B cell (primary cell): ENCODE data around the gene PRKAG2. TPM values are rescaled to one million over a fixed set of nuclear protein-coding genes. Genes with fewer than 3 reads are reported as not detected.

Source experiments
- ATAC-seq: fragments of 200-7000 bp; cut with Tn5 transposase; one replicate; pipeline ENCODE4 v1.10.0; 2021; ENCODE audit warnings: low read depth, mild to moderate bottlenecking, moderate number of reproducible peaks, moderate library complexity
- CTCF ChIA-PET: fragments of 350-600 bp; sonication (Branson Sonifier 250); formaldehyde crosslinking; loops from one replicate; lab custom pipeline; 2021; ENCODE audit warnings: antibody characterized with exemption, inconsistent platforms; lab: Charles Lee
- POLR2A ChIA-PET: fragments of 350-600 bp; sonication (Branson Sonifier 250); formaldehyde crosslinking; loops from one replicate; lab custom pipeline; 2021; ENCODE audit warnings: antibody characterized with exemption; lab: Charles Lee
- DNase-seq: peaks from one replicate; pipeline ENCODE4 v3.0.0; 2013
- H2AFZ ChIP-seq: 2 replicates; pipeline ENCODE4 v1.6.1; 2012; ENCODE audit warnings: mild to moderate bottlenecking, low read depth, low read length; ENCODE audit not compliant: insufficient read depth, poor library complexity, severe bottlenecking
- H3K27ac ChIP-seq, 2 donors: 1 replicate in 1 of 2; 2 replicates in 1 of 2; pipeline ENCODE4 v1.5.1; 2012 to 2013; ENCODE audit warnings: low read length in 2 of 2, mild to moderate bottlenecking in 2 of 2, moderate library complexity in 1 of 2
- H3K27me3 ChIP-seq, 4 experiments: fragments of 200-600 bp in 1 of 4; sonication (generic) in 1 of 4; replicated peaks in 1 of 4; 1 replicate in 2 of 4; 2 replicates in 2 of 4; pipeline versions ENCODE4 v1.6.1 to v1.7.0; 2013 to 2016; ENCODE audit warnings: low read length in 3 of 4, mild to moderate bottlenecking in 2 of 4, mixed read lengths in 1 of 4, moderate library complexity in 1 of 4; ENCODE audit not compliant: insufficient read depth in 4 of 4, control insufficient read depth in 3 of 4; ENCODE audit errors: control extremely low read depth in 1 of 4
- H3K36me3 ChIP-seq, 2 experiments: replicated peaks in 1 of 2; 1 replicate in 1 of 2; 2 replicates in 1 of 2; pipeline versions ENCODE4 v1.6.1 to v1.7.1; 2013; ENCODE audit warnings: low read length in 1 of 2; ENCODE audit not compliant: insufficient read depth in 2 of 2, control insufficient read depth in 1 of 2; ENCODE audit errors: control extremely low read depth in 1 of 2, extremely low read depth in 1 of 2
- H3K4me1 ChIP-seq, 2 donors: fragments of 200-600 bp in 1 of 2; sonication (generic) in 1 of 2; 1 replicate in 1 of 2; 2 replicates in 1 of 2; pipeline versions ENCODE4 v1.5.1 to v1.6.1; 2013 to 2017; ENCODE audit warnings: low read length in 2 of 2; ENCODE audit not compliant: control insufficient read depth in 2 of 2, insufficient read depth in 2 of 2
- H3K4me2 ChIP-seq: replicated peaks from 2 replicates; pipeline ENCODE3; 2012; ENCODE audit warnings: mild to moderate bottlenecking, low read depth, low read length; ENCODE audit not compliant: poor library complexity, severe bottlenecking
- H3K4me3 ChIP-seq, 5 experiments: fragments of 200-600 bp in 1 of 5; sonication (generic) in 1 of 5; 1 replicate in 3 of 5; 2 replicates in 2 of 5; pipeline versions ENCODE4 v1.5.1 to v1.7.0; 2011 to 2016; ENCODE audit warnings: low read length in 4 of 5, mild to moderate bottlenecking in 4 of 5, low read depth in 2 of 5, control low read depth in 1 of 5, moderate library complexity in 1 of 5; ENCODE audit not compliant: insufficient read depth in 1 of 5; ENCODE audit errors: control extremely low read depth in 1 of 5, extremely low read depth in 1 of 5
- H3K79me2 ChIP-seq: fragments of 200-600 bp; sonication (generic); one replicate; pipeline ENCODE4 v1.6.0; 2016; ENCODE audit warnings: low read length; ENCODE audit not compliant: control insufficient read depth, insufficient read depth
- H3K9ac ChIP-seq: fragments of 200-600 bp; sonication (generic); 2 replicates; pipeline ENCODE4 v1.6.1; 2017; ENCODE audit warnings: mild to moderate bottlenecking, low read length, moderate library complexity
- H3K9me3 ChIP-seq, 3 donors: one replicate each; pipeline versions ENCODE4 v1.6.1 to v1.7.1; 2013; ENCODE audit warnings: low read length in 2 of 3; ENCODE audit not compliant: control insufficient read depth in 2 of 3, insufficient read depth in 1 of 3; ENCODE audit errors: control extremely low read depth in 1 of 3
- H4K20me1 ChIP-seq: 2 replicates; pipeline ENCODE4 v1.6.0; 2012; ENCODE audit warnings: mild to moderate bottlenecking, low read length; ENCODE audit not compliant: insufficient read depth, control insufficient read depth, poor library complexity, severe bottlenecking
- H3K27ac Mint-ChIP-seq: one replicate; pipeline ENCODE4 v1.8.0; 2021; ENCODE audit warnings: mixed read lengths
- H3K27me3 Mint-ChIP-seq: one replicate; pipeline ENCODE4 v1.8.0; 2021; ENCODE audit warnings: mixed read lengths
- H3K4me1 Mint-ChIP-seq: one replicate; pipeline ENCODE4 v1.8.0; 2021; ENCODE audit warnings: mixed read lengths
- H3K4me3 Mint-ChIP-seq: one replicate; pipeline ENCODE4 v1.8.0; 2021; ENCODE audit warnings: mixed read lengths
- H3K9me3 Mint-ChIP-seq: one replicate; pipeline ENCODE4 v1.8.0; 2022; ENCODE audit warnings: mixed read lengths; ENCODE audit not compliant: insufficient read depth
- EZH2 ChIP-seq: IDR thresholded peaks from 2 replicates; pipeline ENCODE4 v1.6.1; 2012; ENCODE audit warnings: borderline replicate concordance, low read depth, mild to moderate bottlenecking, moderate library complexity, low read length; ENCODE audit not compliant: insufficient read depth, poor library complexity, severe bottlenecking
- WGBS: methylation state at CpG from one replicate; pipeline ENCODE4 v1.1.5; 2013; ENCODE audit warnings: missing lambda C conversion rate; ENCODE audit not compliant: insufficient coverage; 5-methylcytosine and 5-hydroxymethylcytosine counted together
- intact Hi-C: fragments of 100-400 bp; cut with micrococcal nuclease; formaldehyde crosslinking; loops from one replicate; pipeline ENCODE4 v1.10.0; 2022
- polyA plus RNA-seq: library from polyadenylated mRNA; depleted of rRNA; stranded (reverse); fragments of >200 nt; gene quantifications from 2 replicates; pipeline ENCODE4 v1.2.3, GENCODE V29; 2012
- total RNA-seq, 2 donors: library from RNA; stranded (reverse); fragments of 120-200 nt in 1 of 2; gene quantifications; 1 replicate in 1 of 2; 2 replicates in 1 of 2; pipeline versions ENCODE4 v1.2.3 to v1.2.4, GENCODE V29; 2013 to 2022
- TF ChIP-seq, protein P1 (sequence below): fragments of 200-600 bp; IDR thresholded peaks from one replicate; pipeline ENCODE4 v1.8.0; 2022; ENCODE audit warnings: antibody characterized with exemption, mild to moderate bottlenecking

PRKAG2 gene
- total and polyA plus RNA-seq, 2 donors (not counting 1 experiment from before 2014, with no cell fraction given) = 22.1 to 56.3 TPM

- H3K27ac Mint-ChIP-seq = no peak overlapping the region
Measured at GRCh38 chr7:151873402-151873965, 3.4 kb downstream of the PRKAG2 start.

More at GRCh38 chr7:151873402-151873965, 3.4 kb downstream of the PRKAG2 start:
- H3K4me1 ChIP-seq = peaks cover 10 to 16% of the 10 kb centered on the region in 2 donors
- no peak overlapping the region for H3K4me3 ChIP-seq
- no peak for DNase-seq
- H3K27me3 ChIP-seq = no peaks in the 10 kb centered on the region
- TF ChIP-seq, protein P1, sequence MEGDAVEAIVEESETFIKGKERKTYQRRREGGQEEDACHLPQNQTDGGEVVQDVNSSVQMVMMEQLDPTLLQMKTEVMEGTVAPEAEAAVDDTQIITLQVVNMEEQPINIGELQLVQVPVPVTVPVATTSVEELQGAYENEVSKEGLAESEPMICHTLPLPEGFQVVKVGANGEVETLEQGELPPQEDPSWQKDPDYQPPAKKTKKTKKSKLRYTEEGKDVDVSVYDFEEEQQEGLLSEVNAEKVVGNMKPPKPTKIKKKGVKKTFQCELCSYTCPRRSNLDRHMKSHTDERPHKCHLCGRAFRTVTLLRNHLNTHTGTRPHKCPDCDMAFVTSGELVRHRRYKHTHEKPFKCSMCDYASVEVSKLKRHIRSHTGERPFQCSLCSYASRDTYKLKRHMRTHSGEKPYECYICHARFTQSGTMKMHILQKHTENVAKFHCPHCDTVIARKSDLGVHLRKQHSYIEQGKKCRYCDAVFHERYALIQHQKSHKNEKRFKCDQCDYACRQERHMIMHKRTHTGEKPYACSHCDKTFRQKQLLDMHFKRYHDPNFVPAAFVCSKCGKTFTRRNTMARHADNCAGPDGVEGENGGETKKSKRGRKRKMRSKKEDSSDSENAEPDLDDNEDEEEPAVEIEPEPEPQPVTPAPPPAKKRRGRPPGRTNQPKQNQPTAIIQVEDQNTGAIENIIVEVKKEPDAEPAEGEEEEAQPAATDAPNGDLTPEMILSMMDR = no peak
- no peak for TF ChIP-seq EZH2
- no peak overlapping the region for H3K27ac ChIP-seq
- H3K36me3 ChIP-seq = no peaks in the 10 kb centered on the region
- Mint-ChIP-seq H3K27me3 (no peaks in the 10 kb centered on the region), H3K4me1 (peaks cover 41% of the 10 kb centered on the region), H3K4me3 (no peak overlapping the region), H3K9me3 (no peaks in the 10 kb centered on the region)
- H3K9me3 ChIP-seq = no peaks in the 10 kb centered on the region
- H2AFZ ChIP-seq = no peak overlapping the region
- peaks cover 60% of the 10 kb centered on the region for H4K20me1 ChIP-seq
- H3K79me2 ChIP-seq = peaks cover 52% of the 10 kb centered on the region
- no peak overlapping the region for H3K9ac ChIP-seq
- intact Hi-C loops = loop anchor here (10.0 kb wide), 1 partner anchor 591 kb away; no protein-coding TSS in a partner anchor
- ChIA-PET CTCF (no interaction called here), POLR2A (no interaction called here)
- no peak for ATAC-seq
- no peak overlapping the region for H3K4me2 ChIP-seq
- WGBS = 89% methylated on average over 8 of the region's 11 CpGs
